Activated naive CD8-positive, alpha-beta T cell treated with anti-CD3 and anti-CD28 coated beads, Interleukin-2, amount 10 ng/mL, durations not matched to agents 7 days and 5 days (primary cell): ENCODE data around the gene MT1M. TPM values are rescaled to one million over a fixed set of nuclear protein-coding genes. Genes with fewer than 3 reads are reported as not detected.

ENCODE experiments used
- ATAC-seq: fragments of 150-1000 bp; cut with Tn5 transposase; one replicate; pipeline ENCODE4 v1.10.0; 2021; ENCODE audit warnings: low read depth, moderate library complexity
- POLR2A ChIA-PET: fragments of 350-600 bp; sonication (Branson Sonifier 250); formaldehyde crosslinking; loops from one replicate; lab custom pipeline; 2021; ENCODE audit warnings: antibody characterized with exemption; lab: Charles Lee
- DNase-seq: peaks from one replicate; pipeline ENCODE4 v3.0.0; 2021
- H3K27ac Mint-ChIP-seq: one replicate; pipeline ENCODE4 v1.8.0; 2022; ENCODE audit warnings: mild to moderate bottlenecking, mixed read lengths
- H3K27me3 Mint-ChIP-seq: one replicate; pipeline ENCODE4 v1.8.0; 2022; ENCODE audit warnings: mild to moderate bottlenecking, moderate library complexity, mixed read lengths
- H3K36me3 Mint-ChIP-seq: one replicate; pipeline ENCODE4 v1.8.0; 2021; ENCODE audit warnings: mild to moderate bottlenecking, mixed read lengths
- H3K4me1 Mint-ChIP-seq: one replicate; pipeline ENCODE4 v1.8.0; 2021; ENCODE audit warnings: mixed read lengths
- H3K4me3 Mint-ChIP-seq: one replicate; pipeline ENCODE4 v1.8.0; 2022; ENCODE audit warnings: mild to moderate bottlenecking, moderate library complexity, mixed read lengths
- H3K9me3 Mint-ChIP-seq: one replicate; pipeline ENCODE4 v1.8.0; 2021; ENCODE audit warnings: mixed read lengths
- total RNA-seq, 2 experiments: library from RNA; stranded (reverse); gene quantifications; one replicate each; pipeline ENCODE4 v1.2.3, GENCODE V29; 2021

MT1M gene
- total RNA-seq, 2 experiments from 2014 or later: not detected

DNA sequence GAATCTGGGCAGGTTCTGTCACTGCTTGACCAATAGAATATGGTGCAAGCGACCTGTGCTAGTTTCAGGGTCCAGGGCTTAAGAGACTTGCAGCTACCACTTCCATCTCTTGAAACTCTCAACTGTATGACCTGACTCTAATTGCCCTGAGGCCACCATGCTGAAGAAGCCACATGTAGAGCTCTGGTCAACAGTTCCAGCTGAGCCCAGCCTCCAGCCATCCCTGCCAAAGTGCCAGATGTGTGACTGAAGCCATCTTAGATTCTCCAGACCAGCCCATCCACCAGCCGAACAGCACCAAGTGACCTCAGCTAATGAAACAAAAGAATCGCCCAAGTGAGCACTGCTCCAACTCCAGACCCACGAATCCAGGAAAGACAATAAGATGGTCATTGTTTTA lies 27.5 kb upstream of the MT1M start:
- no peak for ATAC-seq
- no peaks in the 10 kb centered on the region for H3K9me3 Mint-ChIP-seq
- no peak overlapping the region for H3K4me3 Mint-ChIP-seq
- POLR2A ChIA-PET: interaction anchor here (1.6 kb wide), 1 partner anchor 21 kb away, joined by 3 read pairs; the partner anchor contains the start of gene MT1E
- no peaks in the 10 kb centered on the region for H3K36me3 Mint-ChIP-seq
- peaks cover 32% of the 10 kb centered on the region for H3K4me1 Mint-ChIP-seq
- no peak for DNase-seq
- H3K27ac Mint-ChIP-seq: no peak overlapping the region
- peaks cover 10% of the 10 kb centered on the region for H3K27me3 Mint-ChIP-seq

DNA sequence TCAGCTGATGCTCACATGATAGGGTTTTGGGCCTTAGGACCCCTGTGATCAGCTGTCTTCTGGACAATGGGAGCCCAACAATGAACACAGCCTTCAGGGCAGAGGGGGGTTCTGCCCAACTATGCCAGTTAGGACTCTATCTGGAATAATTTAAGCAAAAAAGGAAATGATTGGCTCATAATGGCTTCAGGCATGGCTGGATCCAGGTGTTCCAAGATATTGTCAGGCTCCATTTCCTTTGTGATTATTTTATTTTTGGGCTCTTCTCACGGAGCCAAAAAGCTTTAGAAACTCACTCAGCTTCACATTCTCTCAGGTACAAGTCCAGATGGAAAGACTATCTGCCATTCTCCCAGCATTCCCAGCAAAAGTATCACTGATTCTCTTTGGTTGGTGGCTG lies 27.0 kb upstream of the MT1M start:
- H3K27me3 Mint-ChIP-seq: peaks cover 5% of the 10 kb centered on the region

DNA sequence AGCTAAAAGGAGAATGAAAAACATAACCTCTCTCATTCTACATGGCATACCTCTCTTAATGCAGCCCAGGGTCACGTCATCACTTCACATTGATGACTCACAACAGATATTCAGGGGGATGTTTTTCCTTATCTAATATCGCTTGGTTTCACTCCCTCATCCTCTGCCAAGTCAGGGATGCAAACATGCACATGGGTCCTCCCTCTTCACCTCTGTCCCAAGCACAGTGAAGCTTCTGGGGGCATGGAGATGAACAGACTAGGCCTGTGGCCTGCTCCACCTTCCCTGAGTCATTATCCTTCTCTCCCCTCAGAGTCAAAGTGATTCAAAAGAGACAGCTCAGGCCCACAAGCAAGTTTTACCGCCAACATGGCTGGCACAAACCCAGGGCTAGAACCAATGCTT lies 26.4 kb upstream of the MT1M start:
- peaks cover under 1% of the 10 kb centered on the region for H3K27me3 Mint-ChIP-seq
- no peaks in the 10 kb centered on the region for H3K9me3 Mint-ChIP-seq
- POLR2A ChIA-PET: interaction anchor here (1.4 kb wide), 1 partner anchor 77 kb away, joined by 3 read pairs; no protein-coding TSS in a partner anchor
- ATAC-seq: no peak
- H3K4me3 Mint-ChIP-seq: no peak overlapping the region
- peaks cover 37% of the 10 kb centered on the region for H3K4me1 Mint-ChIP-seq
- H3K27ac Mint-ChIP-seq: peak overlapping the region; percentile 18
- H3K36me3 Mint-ChIP-seq: no peaks in the 10 kb centered on the region
- no peak for DNase-seq

More for the DNA sequence above, 27.0 kb upstream of the MT1M start:
- Mint-ChIP-seq H3K4me3 (no peak overlapping the region), H3K9me3 (no peaks in the 10 kb centered on the region), H3K36me3 (no peaks in the 10 kb centered on the region), H3K4me1 (peaks cover 32% of the 10 kb centered on the region), H3K27ac (peak overlapping the region; percentile 7)
- POLR2A ChIA-PET: interaction anchor here (1.6 kb wide), 1 partner anchor 20 kb away, joined by 3 read pairs; the partner anchor contains the start of gene MT1E
- ATAC-seq (no peak), DNase-seq (no peak)

DNA sequence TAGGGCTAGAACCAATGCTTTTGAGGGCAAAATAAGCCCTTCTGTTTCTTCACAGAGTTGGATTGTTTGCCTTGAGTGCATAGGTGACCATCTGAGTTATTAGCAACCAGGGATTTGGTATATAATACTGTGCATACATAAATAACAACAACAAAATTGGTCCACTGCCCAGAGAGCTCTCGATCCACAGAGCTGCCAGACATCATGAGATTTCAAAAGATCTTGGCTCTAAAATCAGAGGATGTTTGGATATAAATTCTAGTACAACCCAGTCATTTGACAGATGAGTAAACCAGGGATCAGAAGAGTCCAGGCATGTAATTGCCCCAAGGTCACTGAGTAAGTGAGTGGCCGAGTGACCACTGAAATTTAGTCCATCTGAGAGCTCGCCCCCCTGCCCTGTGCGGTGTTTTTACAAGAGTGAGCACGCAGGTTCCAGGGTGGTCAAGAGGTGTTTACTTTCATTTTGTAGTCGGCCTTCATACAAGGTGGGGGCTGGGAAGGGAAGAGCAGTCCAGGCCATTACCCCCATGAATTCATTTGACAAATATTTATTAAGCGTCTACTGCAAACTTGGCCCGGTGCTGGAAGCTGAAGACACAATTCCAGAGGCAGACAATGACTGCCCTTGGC lies 25.9 kb upstream of the MT1M start:
- POLR2A ChIA-PET: interaction anchor here (0.8 to 2.0 kb wide), 5 partner anchors 11 to 102 kb away, joined by 3 to 6 read pairs (median 4); partner anchors contain the start of gene MT1E
- no peaks in the 10 kb centered on the region for H3K27me3 Mint-ChIP-seq
- ATAC-seq: no peak
- peak overlapping the region; percentile 90 for H3K27ac Mint-ChIP-seq
- H3K4me1 Mint-ChIP-seq: peaks cover 42% of the 10 kb centered on the region
- DNase-seq: no peak
- H3K36me3 Mint-ChIP-seq: no peaks in the 10 kb centered on the region
- H3K9me3 Mint-ChIP-seq: no peaks in the 10 kb centered on the region
- peak overlapping the region; percentile 91 for H3K4me3 Mint-ChIP-seq

DNA sequence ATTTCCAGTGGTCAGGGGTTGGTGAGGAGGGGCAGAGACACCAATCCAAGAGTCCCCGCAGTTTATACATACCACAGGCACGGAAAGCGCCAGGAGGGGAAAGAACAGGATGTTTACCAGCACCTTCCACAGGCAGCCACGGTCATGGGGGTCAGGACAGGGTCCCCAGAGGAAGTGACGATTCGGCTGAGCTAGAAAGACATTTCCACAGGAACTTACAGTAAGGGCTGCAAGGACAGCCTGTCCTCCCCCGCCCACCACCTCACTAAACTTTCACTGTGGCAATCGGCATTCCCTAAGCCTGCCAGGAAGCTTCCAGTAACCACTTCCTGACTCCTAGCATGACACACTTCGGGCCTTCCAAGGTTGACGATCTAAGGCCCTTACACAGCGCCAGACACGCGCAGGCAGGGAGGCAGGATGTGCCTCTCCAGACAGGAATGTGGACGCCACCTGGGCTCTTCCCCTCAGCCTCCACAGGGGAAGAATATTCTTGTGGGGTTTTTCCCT lies 25.3 kb upstream of the MT1M start:
- DNase-seq (no peak), ATAC-seq (no peak)
- POLR2A ChIA-PET: interaction anchor here (0.8 to 2.0 kb wide), 6 partner anchors 11 to 156 kb away, joined by 3 to 6 read pairs (median 4); partner anchors contain the start of genes MT1E, NUDT21 and OGFOD1
- peak overlapping the region; percentile 91 for H3K4me3 Mint-ChIP-seq
- H3K27ac Mint-ChIP-seq: peak overlapping the region; percentile 90
- no peaks in the 10 kb centered on the region for H3K9me3 Mint-ChIP-seq
- H3K4me1 Mint-ChIP-seq: peaks cover 42% of the 10 kb centered on the region
- no peaks in the 10 kb centered on the region for H3K27me3 Mint-ChIP-seq
- no peaks in the 10 kb centered on the region for H3K36me3 Mint-ChIP-seq

DNA sequence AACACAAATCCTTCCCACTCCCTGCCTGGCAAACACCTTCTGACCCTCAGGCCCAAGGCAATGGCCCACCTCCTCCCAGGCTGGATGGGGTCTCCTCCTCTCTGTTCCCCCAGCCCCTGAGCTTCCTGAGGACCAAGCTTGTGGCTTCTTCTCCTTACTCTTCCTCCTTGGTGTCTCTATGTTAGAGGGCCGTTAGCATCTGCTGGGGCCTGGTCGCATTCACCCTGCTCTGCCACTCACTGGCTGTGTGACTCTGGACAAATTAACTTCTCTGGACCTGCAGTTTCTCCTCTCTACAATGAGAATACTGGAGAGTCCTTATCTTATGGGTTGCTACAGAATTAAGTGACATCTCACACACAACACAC lies 24.8 kb upstream of the MT1M start:
- DNase-seq: no peak

DNA sequence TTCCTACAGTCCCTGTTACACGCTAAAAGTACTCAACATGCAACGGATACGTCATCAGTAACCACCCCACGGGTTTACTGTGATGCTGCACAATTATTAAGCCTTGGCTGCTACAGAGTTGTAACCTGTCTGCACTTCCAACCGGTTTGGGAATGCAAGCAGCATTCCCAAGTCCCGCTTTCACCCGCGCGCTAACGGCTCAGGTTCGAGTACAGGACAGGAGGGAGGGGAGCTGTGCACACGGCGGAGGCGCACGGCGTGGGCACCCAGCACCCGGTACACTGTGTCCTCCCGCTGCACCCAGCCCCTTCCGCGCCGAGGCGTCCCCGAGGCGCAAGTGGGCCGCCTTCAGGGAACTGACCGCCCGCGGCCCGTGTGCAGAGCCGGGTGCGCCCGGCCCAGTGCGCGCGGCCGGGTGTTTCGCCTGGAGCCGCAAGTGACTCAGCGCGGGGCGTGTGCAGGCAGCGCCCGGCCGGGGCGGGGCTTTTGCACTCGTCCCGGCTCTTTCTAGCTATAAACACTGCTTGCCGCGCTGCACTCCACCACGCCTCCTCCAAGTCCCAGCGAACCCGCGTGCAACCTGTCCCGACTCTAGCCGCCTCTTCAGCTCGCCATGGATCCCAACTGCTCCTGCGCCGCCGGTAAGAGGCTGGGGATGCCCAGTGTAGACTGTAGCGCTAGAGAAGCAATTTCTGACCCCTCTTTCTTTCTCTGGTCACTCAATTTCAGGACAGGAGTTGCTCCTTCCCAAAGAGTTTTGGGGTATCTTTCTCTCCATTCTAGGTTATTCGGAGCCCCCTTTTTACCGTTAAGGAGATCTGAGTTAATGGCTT lies 24.2 kb upstream of the MT1M start, which contains the start of gene MT2A:
TSS of gene MT2A (plus strand) at position 542 of the 833 bp plus-strand sequence. CDS start at position 614, 72 bp downstream.
- Mint-ChIP-seq H3K4me3 (peak within 1 kb of the TSS; percentile 91), H3K9me3 (no peaks in the 10 kb centered on the region), H3K27ac (peak within 1 kb of the TSS; percentile 90), H3K4me1 (peaks cover 42% of the 10 kb centered on the region), H3K27me3 (no peaks in the 10 kb centered on the region), H3K36me3 (no peaks in the 10 kb centered on the region)
- ATAC-seq (peak; percentile 80), DNase-seq (peak; percentile 93)
- POLR2A ChIA-PET: interaction anchor here (0.5 to 2.3 kb wide), 15 partner anchors 10 to 1818 kb away, joined by 3 to 22 read pairs (median 4); partner anchors contain the start of genes HERPUD1, MT1E, MT1F and MT1G

More for the DNA sequence above, 24.8 kb upstream of the MT1M start:
- peaks cover 42% of the 10 kb centered on the region for H3K4me1 Mint-ChIP-seq
- H3K4me3 Mint-ChIP-seq: peak overlapping the region; percentile 91
- ATAC-seq: no peak
- H3K27me3 Mint-ChIP-seq: no peaks in the 10 kb centered on the region
- no peaks in the 10 kb centered on the region for H3K9me3 Mint-ChIP-seq
- peak overlapping the region; percentile 90 for H3K27ac Mint-ChIP-seq
- POLR2A ChIA-PET: interaction anchor here (0.5 to 2.0 kb wide), 7 partner anchors 10 to 1819 kb away, joined by 3 to 13 read pairs (median 5); partner anchors contain the start of genes HERPUD1, MT1E, NUDT21 and OGFOD1
- no peaks in the 10 kb centered on the region for H3K36me3 Mint-ChIP-seq

DNA sequence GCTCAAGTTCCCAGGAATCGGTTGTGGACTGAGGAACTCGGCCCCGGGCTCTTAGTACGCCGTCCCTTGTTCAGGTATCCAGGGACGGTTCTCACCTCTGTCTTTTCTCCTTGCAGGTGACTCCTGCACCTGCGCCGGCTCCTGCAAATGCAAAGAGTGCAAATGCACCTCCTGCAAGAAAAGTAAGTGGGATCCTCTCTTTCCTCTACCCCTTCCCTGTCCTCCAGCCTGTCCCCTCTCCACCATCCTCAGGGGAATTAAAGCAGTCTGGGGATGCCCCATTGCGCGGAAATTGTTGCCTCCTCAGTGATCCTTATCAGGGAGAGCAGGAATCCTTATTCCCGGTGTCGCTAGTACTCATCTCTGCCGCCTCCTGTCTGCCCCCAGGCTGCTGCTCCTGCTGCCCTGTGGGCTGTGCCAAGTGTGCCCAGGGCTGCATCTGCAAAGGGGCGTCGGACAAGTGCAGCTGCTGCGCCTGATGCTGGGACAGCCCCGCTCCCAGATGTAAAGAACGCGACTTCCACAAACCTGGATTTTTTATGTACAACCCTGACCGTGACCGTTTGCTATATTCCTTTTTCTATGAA lies 23.5 kb upstream of the MT1M start:
- ATAC-seq (no peak), DNase-seq (peak; percentile 47)
- Mint-ChIP-seq H3K4me1 (peaks cover 37% of the 10 kb centered on the region), H3K36me3 (no peaks in the 10 kb centered on the region), H3K9me3 (no peaks in the 10 kb centered on the region), H3K27ac (peak overlapping the region; percentile 82), H3K4me3 (peak overlapping the region; percentile 91), H3K27me3 (no peaks in the 10 kb centered on the region)
- POLR2A ChIA-PET: interaction anchor here (0.7 to 2.3 kb wide), 13 partner anchors 9 to 323 kb away, joined by 3 to 22 read pairs (median 4); partner anchors contain the start of genes HERPUD1, MT1E, MT1F and MT1G

DNA sequence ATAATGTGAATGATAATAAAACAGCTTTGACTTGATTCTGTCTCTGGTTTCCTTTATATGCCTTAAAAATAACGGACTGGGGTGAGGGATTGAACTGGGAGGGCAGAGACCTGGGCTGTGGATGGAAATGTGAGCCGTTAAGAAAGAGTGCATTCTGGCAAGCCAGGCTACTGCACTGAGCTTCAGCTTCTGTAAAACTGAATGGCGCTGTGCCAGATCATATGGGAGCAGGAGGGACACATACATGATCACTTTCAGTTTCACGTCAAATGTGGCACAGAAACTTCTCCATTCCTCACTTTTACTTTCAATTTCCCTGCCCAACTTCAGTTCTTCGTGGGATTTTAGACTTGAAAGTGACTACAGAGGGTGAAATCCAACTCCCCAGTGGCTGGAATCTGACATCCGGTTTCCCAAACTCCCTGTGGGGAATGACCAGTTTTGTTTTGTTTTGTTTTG lies 23.0 kb upstream of the MT1M start:
- Mint-ChIP-seq H3K9me3 (no peaks in the 10 kb centered on the region), H3K27ac (peak overlapping the region; percentile 82), H3K4me1 (peaks cover 38% of the 10 kb centered on the region), H3K4me3 (peak overlapping the region; percentile 91), H3K27me3 (no peaks in the 10 kb centered on the region), H3K36me3 (no peaks in the 10 kb centered on the region)
- POLR2A ChIA-PET: interaction anchor here (1.2 to 2.3 kb wide), 8 partner anchors 8 to 99 kb away, joined by 3 to 22 read pairs (median 8); partner anchors contain the start of genes MT1E and MT1X
- DNase-seq: peak; percentile 49
- ATAC-seq: peak; percentile 49

DNA sequence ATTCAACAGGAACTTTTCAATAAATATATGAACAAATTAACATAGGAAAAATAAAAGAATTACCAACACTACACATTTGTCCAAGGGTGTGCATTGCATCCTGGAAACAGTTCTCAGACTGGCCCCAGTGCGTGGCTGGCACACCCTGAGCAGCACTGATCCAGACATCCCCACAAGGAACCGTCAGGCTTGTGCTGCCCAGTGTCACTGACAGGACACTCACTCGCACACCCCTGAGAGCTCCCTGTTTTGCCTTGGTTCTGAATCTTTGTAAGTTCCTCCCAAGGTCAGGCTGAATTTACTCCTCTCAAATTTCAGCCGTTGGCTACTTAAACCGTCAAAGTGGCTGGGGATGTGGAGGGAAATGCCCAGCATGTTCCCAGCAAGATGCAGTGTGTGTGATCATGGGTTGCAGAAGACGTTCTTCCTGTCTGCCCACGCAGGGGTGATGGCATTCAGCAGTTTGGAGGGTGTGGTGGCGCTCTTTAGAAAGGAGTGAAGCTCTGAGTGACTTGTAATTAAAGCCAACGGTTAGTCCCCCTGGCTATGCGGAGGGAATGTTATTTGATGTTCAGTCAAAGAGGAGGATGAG lies 22.3 kb upstream of the MT1M start:
- Mint-ChIP-seq H3K4me1 (peaks cover 41% of the 10 kb centered on the region), H3K27ac (peak overlapping the region; percentile 86), H3K27me3 (no peaks in the 10 kb centered on the region), H3K9me3 (no peaks in the 10 kb centered on the region), H3K4me3 (peak overlapping the region; percentile 91), H3K36me3 (no peaks in the 10 kb centered on the region)
- DNase-seq (peak; percentile 51), ATAC-seq (peak; percentile 16)
- POLR2A ChIA-PET: interaction anchor here (1.1 to 2.3 kb wide), 6 partner anchors 10 to 72 kb away, joined by 4 to 22 read pairs (median 5); partner anchors contain the start of genes MT1E and MT1X

DNA sequence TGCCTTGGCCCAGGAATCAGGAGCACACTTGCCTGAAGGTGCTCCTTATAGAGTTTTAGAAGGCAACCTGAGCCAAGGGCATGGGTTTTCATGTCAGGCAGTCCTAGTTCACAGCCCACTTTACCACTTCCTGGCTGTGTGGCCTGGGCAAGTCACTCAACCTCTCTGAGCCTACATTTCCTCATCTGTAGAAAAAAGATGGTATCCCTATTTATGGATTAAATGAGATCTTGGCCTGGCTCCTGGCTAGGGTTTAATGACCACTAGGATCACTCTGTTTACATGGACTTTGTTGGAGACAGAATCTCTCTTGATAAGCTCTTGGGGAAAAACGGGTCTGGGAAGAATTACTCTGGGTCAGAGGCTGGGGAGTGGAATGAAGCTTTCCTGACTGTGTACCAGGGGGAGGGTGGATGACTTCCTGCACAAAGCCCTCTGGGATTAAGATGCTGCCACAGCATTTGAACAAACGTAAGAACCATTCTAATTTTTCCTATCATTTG lies 21.8 kb upstream of the MT1M start:
- Mint-ChIP-seq H3K4me1 (peaks cover 43% of the 10 kb centered on the region), H3K27ac (peak overlapping the region; percentile 86), H3K9me3 (no peaks in the 10 kb centered on the region), H3K36me3 (no peaks in the 10 kb centered on the region), H3K4me3 (peak overlapping the region; percentile 91), H3K27me3 (no peaks in the 10 kb centered on the region)
- DNase-seq: no peak
- POLR2A ChIA-PET: interaction anchor here (1.0 to 1.5 kb wide), 5 partner anchors 10 to 72 kb away, joined by 3 to 5 read pairs (median 5); partner anchors contain the start of genes MT1E and MT1X
- ATAC-seq: peak; percentile 13
